GM12892 (cell line): ENCODE results near the gene TMEM41B.

Experiments used
- POLR2A ChIP-seq: IDR thresholded peaks from 2 replicates; pipeline ENCODE4 v1.6.1; 2011; ENCODE audit warnings: low read depth, low read length, control low read depth
- TAF1 ChIP-seq: IDR thresholded peaks from 2 replicates; pipeline ENCODE4 v1.6.1; 2011; ENCODE audit warnings: low read depth, mild to moderate bottlenecking, control low read depth, low read length, borderline replicate concordance

- TF ChIP-seq POLR2A, result no peak
- no peak for TF ChIP-seq TAF1
These were observed 82.6 kb downstream of the TMEM41B start for GRCh38 chr11:9231848-9232177.
